ENCODE results near the gene SLITRK6.

The SLITRK6 gene, protein sequence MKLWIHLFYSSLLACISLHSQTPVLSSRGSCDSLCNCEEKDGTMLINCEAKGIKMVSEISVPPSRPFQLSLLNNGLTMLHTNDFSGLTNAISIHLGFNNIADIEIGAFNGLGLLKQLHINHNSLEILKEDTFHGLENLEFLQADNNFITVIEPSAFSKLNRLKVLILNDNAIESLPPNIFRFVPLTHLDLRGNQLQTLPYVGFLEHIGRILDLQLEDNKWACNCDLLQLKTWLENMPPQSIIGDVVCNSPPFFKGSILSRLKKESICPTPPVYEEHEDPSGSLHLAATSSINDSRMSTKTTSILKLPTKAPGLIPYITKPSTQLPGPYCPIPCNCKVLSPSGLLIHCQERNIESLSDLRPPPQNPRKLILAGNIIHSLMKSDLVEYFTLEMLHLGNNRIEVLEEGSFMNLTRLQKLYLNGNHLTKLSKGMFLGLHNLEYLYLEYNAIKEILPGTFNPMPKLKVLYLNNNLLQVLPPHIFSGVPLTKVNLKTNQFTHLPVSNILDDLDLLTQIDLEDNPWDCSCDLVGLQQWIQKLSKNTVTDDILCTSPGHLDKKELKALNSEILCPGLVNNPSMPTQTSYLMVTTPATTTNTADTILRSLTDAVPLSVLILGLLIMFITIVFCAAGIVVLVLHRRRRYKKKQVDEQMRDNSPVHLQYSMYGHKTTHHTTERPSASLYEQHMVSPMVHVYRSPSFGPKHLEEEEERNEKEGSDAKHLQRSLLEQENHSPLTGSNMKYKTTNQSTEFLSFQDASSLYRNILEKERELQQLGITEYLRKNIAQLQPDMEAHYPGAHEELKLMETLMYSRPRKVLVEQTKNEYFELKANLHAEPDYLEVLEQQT

DNA sequence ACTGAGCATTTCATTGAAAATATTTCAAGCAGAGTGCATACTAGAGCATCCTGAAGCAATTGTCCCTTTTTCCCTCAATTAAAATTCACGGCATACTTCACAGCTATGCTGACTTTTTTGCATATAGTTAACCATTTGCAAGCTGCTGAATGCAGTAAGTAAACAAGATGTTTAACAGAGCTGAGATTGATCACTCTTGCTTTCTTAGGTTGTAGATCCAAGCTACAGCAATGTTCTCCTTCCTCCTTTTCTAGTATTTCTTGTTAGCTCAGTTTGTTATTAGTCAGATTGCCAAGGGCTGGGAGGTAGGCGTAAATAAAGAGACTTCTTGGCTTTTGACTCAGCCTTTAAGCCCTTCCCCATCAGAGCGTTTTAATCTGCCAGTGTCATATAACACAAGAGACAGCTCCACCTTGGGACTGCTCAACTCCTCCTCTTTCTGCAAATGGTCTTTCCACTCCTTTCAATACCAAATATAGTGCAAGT lies at the start of gene SLITRK6:
TSS of gene SLITRK6 (minus strand) at position 323 of the 486 bp plus-strand sequence. CDS start 2,911 bp downstream, outside the sequence.
- Histone ChIP-seq H3K27ac (ENCODE audit: low read length) (no peak within 1 kb of the TSS), H3K9ac (ENCODE audit: low read depth, low read length) (no peak within 1 kb of the TSS), H3K4me1 (ENCODE audit: insufficient read depth, low read length) (peaks cover 7% of the 10 kb centered on the region; the same call in 1 of the 2 replicates), H3K27me3 (ENCODE audit: insufficient read depth, low read length) (no peaks in the 10 kb centered on the region), H3K9me3 (ENCODE audit: insufficient read depth, low read depth, low read length) (no peaks in the 10 kb centered on the region), H3K36me3 (ENCODE audit: insufficient read depth, low read depth, low read length) (no peaks in the 10 kb centered on the region), H3K4me3 (ENCODE audit: low read length) (peak within 1 kb of the TSS; percentile 46; the same call in 1 of the 2 replicates)

DNA sequence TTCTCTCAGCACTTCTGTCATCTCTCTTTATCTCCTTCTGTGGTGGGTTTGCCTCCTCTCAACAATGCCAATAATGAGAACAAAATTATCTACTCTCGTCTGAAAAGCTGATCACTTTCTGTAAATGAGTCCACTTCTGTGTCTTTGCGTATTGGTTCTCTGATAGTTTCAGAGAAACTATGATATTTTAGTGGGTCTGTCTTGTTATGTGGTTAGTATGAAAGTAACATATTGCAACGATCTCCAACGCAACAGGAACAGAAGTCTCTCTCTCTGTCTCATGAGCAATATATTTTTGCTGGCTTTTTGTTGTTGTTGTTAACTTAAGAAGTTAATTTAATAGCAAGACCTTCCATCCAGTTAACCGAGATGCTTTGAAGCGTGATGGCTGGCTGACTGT lies 47.8 kb upstream of the SLITRK6 start:
- Histone ChIP-seq H3K36me3 (ENCODE audit: insufficient read depth, low read depth, low read length) (no peaks in the 10 kb centered on the region), H3K27me3 (ENCODE audit: insufficient read depth, low read length) (no peaks in the 10 kb centered on the region), H3K4me1 (ENCODE audit: insufficient read depth, low read length) (no peaks in the 10 kb centered on the region), H3K4me3 (ENCODE audit: low read length) (no peak overlapping the region), H3K27ac (ENCODE audit: low read length) (no peak overlapping the region), H3K9ac (ENCODE audit: low read depth, low read length) (no peak overlapping the region), H3K9me3 (ENCODE audit: insufficient read depth, low read depth, low read length) (peaks cover 30% of the 10 kb centered on the region; the same call in 1 of the 2 replicates)

DNA sequence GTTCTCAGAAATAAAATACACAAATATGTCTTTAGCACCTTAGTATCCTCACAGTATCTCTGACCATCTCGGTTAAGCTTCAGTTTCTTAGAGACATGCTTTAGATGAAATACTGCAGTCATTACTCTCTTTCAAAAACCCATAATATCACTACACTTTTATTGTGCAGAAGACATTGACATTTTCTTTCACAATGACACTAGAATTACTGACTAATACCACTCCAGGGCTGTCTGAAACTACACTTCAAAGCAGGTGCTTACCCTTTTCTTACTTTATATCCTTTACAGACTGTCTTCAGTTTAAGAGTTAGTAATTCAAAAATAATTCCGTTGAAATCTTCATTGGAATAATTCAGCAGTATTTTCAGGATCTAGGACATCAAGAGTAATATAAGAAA lies 42.2 kb upstream of the SLITRK6 start:
- no peaks in the 10 kb centered on the region for H3K36me3 ChIP-seq (ENCODE audit: insufficient read depth, low read depth, low read length)
- no peak overlapping the region for H3K4me3 ChIP-seq (ENCODE audit: low read length)
- H3K9ac ChIP-seq (ENCODE audit: low read depth, low read length), result no peak overlapping the region
- H3K27ac ChIP-seq (ENCODE audit: low read length), result no peak overlapping the region
- no peaks in the 10 kb centered on the region; the same call in 1 of the 2 replicates for H3K9me3 ChIP-seq (ENCODE audit: insufficient read depth, low read depth, low read length)
- H3K27me3 ChIP-seq (ENCODE audit: insufficient read depth, low read length), result no peaks in the 10 kb centered on the region
- H3K4me1 ChIP-seq (ENCODE audit: insufficient read depth, low read length), result no peaks in the 10 kb centered on the region

DNA sequence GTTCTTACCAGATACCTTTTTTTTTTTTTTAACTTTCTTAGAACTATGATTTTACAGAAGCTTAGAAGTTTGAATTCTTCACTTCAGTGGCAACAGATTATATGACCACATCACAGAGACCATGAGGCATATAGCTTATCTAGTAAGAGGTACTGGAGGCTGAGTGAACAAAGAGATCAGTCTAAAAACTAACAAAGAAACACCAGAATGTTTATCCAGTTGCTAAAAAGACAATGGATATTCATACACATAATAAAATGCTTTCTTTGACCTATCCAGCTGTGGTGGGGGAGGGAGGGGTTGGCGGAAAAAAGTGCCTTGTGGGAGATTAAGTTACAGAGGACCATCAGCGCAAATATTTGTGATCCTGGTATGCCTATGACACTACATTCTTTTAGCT lies 34.7 kb upstream of the SLITRK6 start:
- Histone ChIP-seq H3K27ac (ENCODE audit: low read length) (no peak overlapping the region), H3K9me3 (ENCODE audit: insufficient read depth, low read depth, low read length) (no peaks in the 10 kb centered on the region), H3K4me1 (ENCODE audit: insufficient read depth, low read length) (no peaks in the 10 kb centered on the region), H3K9ac (ENCODE audit: low read depth, low read length) (no peak overlapping the region), H3K36me3 (ENCODE audit: insufficient read depth, low read depth, low read length) (no peaks in the 10 kb centered on the region), H3K27me3 (ENCODE audit: insufficient read depth, low read length) (no peaks in the 10 kb centered on the region), H3K4me3 (ENCODE audit: low read length) (no peak overlapping the region)

DNA sequence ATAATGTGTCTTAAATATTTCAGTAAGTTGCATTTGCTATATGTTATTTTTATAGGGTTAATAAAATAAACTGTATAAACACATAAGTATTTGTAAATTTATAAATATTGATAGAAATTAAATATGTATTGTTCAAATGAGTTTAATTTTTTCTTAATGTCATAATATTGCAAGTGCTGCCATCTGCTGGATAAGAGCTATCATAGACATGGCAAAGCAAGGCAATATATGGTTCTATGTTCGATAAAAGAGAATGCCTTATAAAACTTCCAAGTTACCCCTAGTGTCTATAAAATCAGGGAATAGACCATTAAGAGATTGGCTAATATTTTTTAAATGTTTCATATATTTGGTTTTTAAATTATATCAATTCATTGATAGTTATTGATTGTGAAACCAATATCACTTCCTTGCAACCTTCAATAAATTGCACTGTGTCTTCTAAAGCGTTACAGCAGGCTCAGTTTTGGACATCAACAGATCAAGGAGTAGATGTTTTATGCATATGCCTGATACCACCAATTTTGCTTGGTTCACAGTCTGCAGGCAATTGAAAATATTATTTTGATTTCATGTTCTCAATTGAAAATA lies 29.0 kb upstream of the SLITRK6 start:
- Histone ChIP-seq H3K9ac (ENCODE audit: low read depth, low read length) (no peak overlapping the region), H3K9me3 (ENCODE audit: insufficient read depth, low read depth, low read length) (no peaks in the 10 kb centered on the region), H3K4me3 (ENCODE audit: low read length) (no peak overlapping the region), H3K27me3 (ENCODE audit: insufficient read depth, low read length) (no peaks in the 10 kb centered on the region), H3K27ac (ENCODE audit: low read length) (no peak overlapping the region), H3K4me1 (ENCODE audit: insufficient read depth, low read length) (no peaks in the 10 kb centered on the region), H3K36me3 (ENCODE audit: insufficient read depth, low read depth, low read length) (no peaks in the 10 kb centered on the region)

DNA sequence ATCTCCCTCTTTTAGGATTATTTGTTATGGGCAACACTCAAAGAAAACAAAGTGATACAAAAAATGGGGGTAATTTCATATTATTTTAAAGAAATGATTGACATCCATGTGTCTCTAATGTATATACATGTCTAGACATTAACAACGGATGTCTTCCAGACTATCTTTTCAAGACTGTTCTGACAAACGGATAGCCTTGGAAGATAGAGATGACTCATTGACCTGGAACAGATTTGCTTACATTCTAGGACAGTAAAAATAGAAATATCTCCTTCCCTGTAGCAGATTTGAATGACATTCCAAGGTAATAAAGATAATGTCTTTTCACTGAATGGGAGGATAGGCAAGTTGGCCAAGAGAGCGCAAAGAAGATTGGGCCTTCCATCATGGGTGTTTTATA lies 26.2 kb upstream of the SLITRK6 start:
- H3K4me3 ChIP-seq (ENCODE audit: low read length), result no peak overlapping the region
- no peak overlapping the region for H3K27ac ChIP-seq (ENCODE audit: low read length)
- no peak overlapping the region for H3K9ac ChIP-seq (ENCODE audit: low read depth, low read length)
- H3K4me1 ChIP-seq (ENCODE audit: insufficient read depth, low read length), result no peaks in the 10 kb centered on the region
- H3K9me3 ChIP-seq (ENCODE audit: insufficient read depth, low read depth, low read length), result no peaks in the 10 kb centered on the region
- H3K36me3 ChIP-seq (ENCODE audit: insufficient read depth, low read depth, low read length), result no peaks in the 10 kb centered on the region
- no peaks in the 10 kb centered on the region for H3K27me3 ChIP-seq (ENCODE audit: insufficient read depth, low read length)

DNA sequence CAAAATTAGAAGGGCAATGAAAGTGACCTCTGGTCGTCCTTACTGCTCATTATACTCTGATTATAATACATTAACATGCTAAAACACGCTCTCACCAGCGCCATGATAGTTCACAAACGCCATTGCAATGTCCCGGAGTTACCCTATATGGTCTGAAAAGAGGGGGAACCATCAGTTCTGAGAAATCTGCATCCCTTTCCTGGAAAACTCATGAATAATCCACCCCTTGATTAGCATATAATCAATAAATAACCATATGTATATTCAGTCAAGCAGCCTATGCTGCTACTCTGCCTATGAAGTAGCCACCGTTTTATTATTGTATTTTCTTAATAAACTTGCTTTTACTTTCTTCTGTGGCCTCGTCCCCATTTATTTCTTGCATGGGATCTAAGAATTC lies 24.6 kb upstream of the SLITRK6 start:
- no peaks in the 10 kb centered on the region for H3K9me3 ChIP-seq (ENCODE audit: insufficient read depth, low read depth, low read length)
- H3K27ac ChIP-seq (ENCODE audit: low read length), result no peak overlapping the region
- no peak overlapping the region for H3K9ac ChIP-seq (ENCODE audit: low read depth, low read length)
- no peaks in the 10 kb centered on the region for H3K4me1 ChIP-seq (ENCODE audit: insufficient read depth, low read length)
- no peaks in the 10 kb centered on the region for H3K36me3 ChIP-seq (ENCODE audit: insufficient read depth, low read depth, low read length)
- H3K27me3 ChIP-seq (ENCODE audit: insufficient read depth, low read length), result no peaks in the 10 kb centered on the region
- H3K4me3 ChIP-seq (ENCODE audit: low read length), result no peak overlapping the region

DNA sequence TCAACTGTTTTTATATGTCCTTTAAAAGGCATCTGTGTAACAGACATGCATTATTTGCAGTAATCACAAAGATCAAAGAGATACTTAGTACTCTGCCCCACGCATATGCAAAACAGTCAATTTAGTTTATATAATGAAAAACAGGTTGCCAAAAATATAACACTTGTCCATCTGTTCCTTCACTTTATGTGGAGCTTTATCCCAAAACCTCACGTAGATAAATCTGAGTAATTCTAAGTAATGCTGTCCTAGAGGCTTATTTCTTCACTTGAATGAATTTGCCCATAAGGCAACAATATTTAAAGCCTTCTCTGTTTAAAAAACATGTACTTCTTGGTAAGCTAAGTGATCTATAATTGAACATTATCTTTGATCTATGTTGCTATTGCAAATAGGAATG lies 20.3 kb upstream of the SLITRK6 start:
- Histone ChIP-seq H3K4me3 (ENCODE audit: low read length) (no peak overlapping the region), H3K9me3 (ENCODE audit: insufficient read depth, low read depth, low read length) (no peaks in the 10 kb centered on the region), H3K27ac (ENCODE audit: low read length) (no peak overlapping the region)

DNA sequence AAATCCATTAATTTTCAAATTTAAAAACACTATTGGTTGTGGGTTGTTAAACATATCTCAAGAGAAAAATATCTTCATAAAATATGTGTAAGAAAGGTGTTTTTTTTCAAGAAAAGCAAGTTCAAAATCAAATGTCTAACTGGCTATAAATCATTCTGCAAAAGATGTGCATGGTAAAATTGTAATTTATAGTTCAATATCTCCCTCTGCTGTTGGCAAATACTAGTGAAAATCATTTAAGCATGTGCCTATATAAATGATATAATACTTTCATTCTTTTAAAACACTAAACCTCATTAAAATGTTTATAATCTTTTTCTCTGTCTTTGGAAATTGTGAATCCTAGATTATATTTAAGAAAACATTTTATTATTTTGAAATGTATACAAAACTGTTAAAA lies 17.2 kb upstream of the SLITRK6 start:
- Histone ChIP-seq H3K36me3 (ENCODE audit: insufficient read depth, low read depth, low read length) (no peaks in the 10 kb centered on the region), H3K9me3 (ENCODE audit: insufficient read depth, low read depth, low read length) (no peaks in the 10 kb centered on the region), H3K4me1 (ENCODE audit: insufficient read depth, low read length) (no peaks in the 10 kb centered on the region), H3K4me3 (ENCODE audit: low read length) (no peak overlapping the region), H3K9ac (ENCODE audit: low read depth, low read length) (no peak overlapping the region), H3K27ac (ENCODE audit: low read length) (no peak overlapping the region), H3K27me3 (ENCODE audit: insufficient read depth, low read length) (no peaks in the 10 kb centered on the region)

More for the DNA sequence above, 20.3 kb upstream of the SLITRK6 start:
- no peaks in the 10 kb centered on the region for H3K27me3 ChIP-seq (ENCODE audit: insufficient read depth, low read length)
- no peaks in the 10 kb centered on the region for H3K36me3 ChIP-seq (ENCODE audit: insufficient read depth, low read depth, low read length)
- no peaks in the 10 kb centered on the region for H3K4me1 ChIP-seq (ENCODE audit: insufficient read depth, low read length)
- no peak overlapping the region for H3K9ac ChIP-seq (ENCODE audit: low read depth, low read length)

DNA sequence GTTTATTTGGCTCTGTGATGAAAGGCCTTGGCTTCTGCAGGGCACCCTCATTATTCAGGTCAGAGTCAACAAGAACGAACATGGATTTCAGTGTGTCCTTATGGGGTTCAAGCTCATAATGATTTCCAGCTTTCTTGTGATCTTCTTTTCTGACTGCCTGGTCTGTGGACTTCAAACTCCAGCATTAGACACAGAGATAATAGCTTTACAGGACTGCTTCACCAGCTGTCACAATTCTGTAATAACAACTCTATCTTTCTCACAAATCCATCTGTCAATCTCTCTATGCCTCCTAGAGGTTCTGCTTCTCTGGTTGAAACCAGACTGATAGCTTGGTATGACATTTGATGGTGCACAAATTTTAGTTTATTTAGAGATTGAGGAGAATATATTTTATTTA lies 13.1 kb upstream of the SLITRK6 start:
- H3K27ac ChIP-seq (ENCODE audit: low read length), result no peak overlapping the region
- H3K9me3 ChIP-seq (ENCODE audit: insufficient read depth, low read depth, low read length), result no peaks in the 10 kb centered on the region
- no peak overlapping the region for H3K9ac ChIP-seq (ENCODE audit: low read depth, low read length)
- no peaks in the 10 kb centered on the region for H3K4me1 ChIP-seq (ENCODE audit: insufficient read depth, low read length)
- no peak overlapping the region for H3K4me3 ChIP-seq (ENCODE audit: low read length)
- no peaks in the 10 kb centered on the region for H3K36me3 ChIP-seq (ENCODE audit: insufficient read depth, low read depth, low read length)
- H3K27me3 ChIP-seq (ENCODE audit: insufficient read depth, low read length), result no peaks in the 10 kb centered on the region

DNA sequence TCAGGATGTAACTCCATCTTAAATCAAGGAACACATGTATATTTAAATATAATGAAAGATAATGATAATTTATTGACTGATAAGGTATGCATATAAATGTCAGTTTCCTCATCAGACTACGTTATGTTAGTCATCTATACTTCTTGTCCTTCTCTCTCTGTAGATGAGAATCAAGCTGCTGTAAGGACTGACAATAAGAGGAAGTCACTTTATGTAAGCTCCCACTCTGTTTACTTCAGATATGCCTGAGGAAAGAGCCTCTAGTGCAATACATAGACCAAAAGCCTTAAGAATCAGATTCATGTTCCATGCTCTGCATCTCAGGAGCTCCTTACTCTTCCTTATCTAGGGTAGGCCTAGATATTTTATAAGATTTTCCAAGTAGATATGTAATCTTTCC lies 9.6 kb upstream of the SLITRK6 start:
- Histone ChIP-seq H3K4me1 (ENCODE audit: insufficient read depth, low read length) (no peaks in the 10 kb centered on the region), H3K9ac (ENCODE audit: low read depth, low read length) (no peak overlapping the region), H3K9me3 (ENCODE audit: insufficient read depth, low read depth, low read length) (no peaks in the 10 kb centered on the region), H3K27me3 (ENCODE audit: insufficient read depth, low read length) (no peaks in the 10 kb centered on the region), H3K4me3 (ENCODE audit: low read length) (no peak overlapping the region), H3K27ac (ENCODE audit: low read length) (no peak overlapping the region), H3K36me3 (ENCODE audit: insufficient read depth, low read depth, low read length) (no peaks in the 10 kb centered on the region)
